ENCODE data around the gene ACTR1A.

The ACTR1A gene

GRCh38 chr10:102502337-102503151 is at the start of gene ACTR1A:
TSS of gene ACTR1A (minus strand) at chr10:102502712. CDS start at chr10:102502647, 65 bp downstream.
- peak; percentile 89 for DNase-seq (ENCODE audit: extremely low spot score)
- TF ChIP-seq, protein P1, sequence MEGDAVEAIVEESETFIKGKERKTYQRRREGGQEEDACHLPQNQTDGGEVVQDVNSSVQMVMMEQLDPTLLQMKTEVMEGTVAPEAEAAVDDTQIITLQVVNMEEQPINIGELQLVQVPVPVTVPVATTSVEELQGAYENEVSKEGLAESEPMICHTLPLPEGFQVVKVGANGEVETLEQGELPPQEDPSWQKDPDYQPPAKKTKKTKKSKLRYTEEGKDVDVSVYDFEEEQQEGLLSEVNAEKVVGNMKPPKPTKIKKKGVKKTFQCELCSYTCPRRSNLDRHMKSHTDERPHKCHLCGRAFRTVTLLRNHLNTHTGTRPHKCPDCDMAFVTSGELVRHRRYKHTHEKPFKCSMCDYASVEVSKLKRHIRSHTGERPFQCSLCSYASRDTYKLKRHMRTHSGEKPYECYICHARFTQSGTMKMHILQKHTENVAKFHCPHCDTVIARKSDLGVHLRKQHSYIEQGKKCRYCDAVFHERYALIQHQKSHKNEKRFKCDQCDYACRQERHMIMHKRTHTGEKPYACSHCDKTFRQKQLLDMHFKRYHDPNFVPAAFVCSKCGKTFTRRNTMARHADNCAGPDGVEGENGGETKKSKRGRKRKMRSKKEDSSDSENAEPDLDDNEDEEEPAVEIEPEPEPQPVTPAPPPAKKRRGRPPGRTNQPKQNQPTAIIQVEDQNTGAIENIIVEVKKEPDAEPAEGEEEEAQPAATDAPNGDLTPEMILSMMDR (IDR thresholded peaks at IDR 0.05; ENCODE audit: control extremely low read depth, extremely low read depth, low read depth, missing control alignments): no peak
- ChIA-PET POLR2A (no interaction called here), CTCF (interaction anchor here (0.8 to 16.4 kb wide), 21 partner anchors 9 to 115 kb away, joined by 3 to 174 read pairs (median 4); no protein-coding TSS in a partner anchor)

- ChIA-PET POLR2A (no interaction called here), CTCF (interaction anchor here (0.8 to 1.0 kb wide), 2 partner anchors 12 to 33 kb away, joined by 3 read pairs; no protein-coding TSS in a partner anchor)
- no peak for DNase-seq (ENCODE audit: extremely low spot score)
- TF ChIP-seq, protein P1 (IDR thresholded peaks at IDR 0.05; ENCODE audit: control extremely low read depth, extremely low read depth, low read depth, missing control alignments): no peak
Observed at GRCh38 chr10:102550636-102551210, 48.2 kb upstream of the ACTR1A start.

- no peak for DNase-seq (ENCODE audit: extremely low spot score)
- TF ChIP-seq, protein P1 (IDR thresholded peaks at IDR 0.05; ENCODE audit: control extremely low read depth, extremely low read depth, low read depth, missing control alignments): no peak
- POLR2A ChIA-PET: interaction anchor here (0.6 kb wide), 1 partner anchor 322 kb away, joined by 3 read pairs; no protein-coding TSS in a partner anchor
- CTCF ChIA-PET: interaction anchor here (1.0 to 3.0 kb wide), 3 partner anchors 10 to 47 kb away, joined by 3 to 7 read pairs (median 6); no protein-coding TSS in a partner anchor
Observed at GRCh38 chr10:102549549-102549948, 47.0 kb upstream of the ACTR1A start.

GRCh38 chr10:102546606-102547320 is 44.3 kb upstream of the ACTR1A start:
- POLR2A ChIA-PET: interaction anchor here (0.6 kb wide), 1 partner anchor 584 kb away, joined by 5 read pairs; no protein-coding TSS in a partner anchor
- CTCF ChIA-PET: interaction anchor here (1.1 to 3.0 kb wide), 5 partner anchors 37 to 415 kb away, joined by 3 to 9 read pairs (median 4); partner anchors contain the start of genes ACTR1A and SUFU
- DNase-seq (ENCODE audit: extremely low spot score): no peak

GRCh38 chr10:102545997-102546396 is 43.5 kb upstream of the ACTR1A start:
- CTCF ChIA-PET: no interaction called here

More at GRCh38 chr10:102546606-102547320, 44.3 kb upstream of the ACTR1A start:
- TF ChIP-seq, protein P1 (IDR thresholded peaks at IDR 0.05; ENCODE audit: control extremely low read depth, extremely low read depth, low read depth, missing control alignments): no peak

More at GRCh38 chr10:102545997-102546396, 43.5 kb upstream of the ACTR1A start:
- no peak for DNase-seq (ENCODE audit: extremely low spot score)
- TF ChIP-seq, protein P1 (IDR thresholded peaks at IDR 0.05; ENCODE audit: control extremely low read depth, extremely low read depth, low read depth, missing control alignments): no peak
- POLR2A ChIA-PET: interaction anchor here (0.6 kb wide), 1 partner anchor 27 kb away, joined by 4 read pairs; no protein-coding TSS in a partner anchor
